Memory B cell (primary cell): ENCODE data around the gene BTBD18.
A peak's percentile ranks its signal among the peaks of the same experiment; 100 is the strongest.

ENCODE experiments used
- ATAC-seq: fragments of 150-1000 bp; cut with Tn5 transposase; 2 replicates; pipeline ENCODE4 v1.10.0; 2021; ENCODE audit warnings: low read depth, mild to moderate bottlenecking, moderate library complexity
- DNase-seq, 2 donors: peaks; one replicate each; pipeline ENCODE4 v3.0.0; 2022; ENCODE audit warnings: low spot score in 2 of 2
- H3K27ac Mint-ChIP-seq: one replicate; pipeline ENCODE4 v1.8.0; 2022; ENCODE audit warnings: mild to moderate bottlenecking, moderate library complexity, mixed read lengths
- H3K27me3 Mint-ChIP-seq: one replicate; pipeline ENCODE4 v1.8.0; 2022; ENCODE audit warnings: mixed read lengths
- H3K36me3 Mint-ChIP-seq: one replicate; pipeline ENCODE4 v1.8.0; 2022; ENCODE audit warnings: mild to moderate bottlenecking, mixed read lengths
- H3K4me1 Mint-ChIP-seq: one replicate; pipeline ENCODE4 v1.8.0; 2022; ENCODE audit warnings: mixed read lengths
- H3K4me3 Mint-ChIP-seq: one replicate; pipeline ENCODE4 v1.8.0; 2022; ENCODE audit warnings: mild to moderate bottlenecking, moderate library complexity, mixed read lengths
- H3K9me3 Mint-ChIP-seq: one replicate; pipeline ENCODE4 v1.8.0; 2022; ENCODE audit warnings: mixed read lengths

BTBD18 gene

GRCh38 chr11:57786436-57786835 is 34.8 kb upstream of the BTBD18 start:
- DNase-seq: no peak
- H3K36me3 Mint-ChIP-seq: peaks cover 5% of the 10 kb centered on the region
- H3K4me1 Mint-ChIP-seq: peaks cover 35% of the 10 kb centered on the region
- H3K9me3 Mint-ChIP-seq: no peaks in the 10 kb centered on the region
- no peak for ATAC-seq
- H3K27ac Mint-ChIP-seq: no peak overlapping the region
- peak overlapping the region; percentile 27 for H3K4me3 Mint-ChIP-seq
- H3K27me3 Mint-ChIP-seq: no peaks in the 10 kb centered on the region

GRCh38 chr11:57785072-57785471 is 33.5 kb upstream of the BTBD18 start:
- Mint-ChIP-seq H3K36me3 (peaks cover 9% of the 10 kb centered on the region), H3K4me1 (peaks cover 31% of the 10 kb centered on the region), H3K9me3 (no peaks in the 10 kb centered on the region), H3K27me3 (no peaks in the 10 kb centered on the region), H3K4me3 (peak overlapping the region; percentile 81), H3K27ac (peak overlapping the region; percentile 86)
- ATAC-seq (peak; percentile 91), DNase-seq (peak in 1 of 2 donors; percentile 25)

- no peak for ATAC-seq
- H3K4me1 Mint-ChIP-seq: peaks cover 25% of the 10 kb centered on the region
- no peaks in the 10 kb centered on the region for H3K27me3 Mint-ChIP-seq
- peak overlapping the region; percentile 53 for H3K27ac Mint-ChIP-seq
- H3K4me3 Mint-ChIP-seq: no peak overlapping the region
- H3K9me3 Mint-ChIP-seq: no peaks in the 10 kb centered on the region
- DNase-seq: no peak
- H3K36me3 Mint-ChIP-seq: peaks cover 9% of the 10 kb centered on the region
Observed at GRCh38 chr11:57781529-57781943, 29.9 kb upstream of the BTBD18 start.

GRCh38 chr11:57779276-57779675 is 27.7 kb upstream of the BTBD18 start:
- DNase-seq: no peak
- H3K27ac Mint-ChIP-seq: no peak overlapping the region
- no peak for ATAC-seq
- no peaks in the 10 kb centered on the region for H3K27me3 Mint-ChIP-seq
- H3K4me1 Mint-ChIP-seq: peaks cover 23% of the 10 kb centered on the region
- H3K4me3 Mint-ChIP-seq: no peak overlapping the region
- H3K9me3 Mint-ChIP-seq: no peaks in the 10 kb centered on the region
- H3K36me3 Mint-ChIP-seq: peaks cover 10% of the 10 kb centered on the region

- no peak overlapping the region for H3K4me3 Mint-ChIP-seq
- peaks cover 11% of the 10 kb centered on the region for H3K36me3 Mint-ChIP-seq
- no peak overlapping the region for H3K27ac Mint-ChIP-seq
- H3K4me1 Mint-ChIP-seq: peaks cover 21% of the 10 kb centered on the region
- H3K27me3 Mint-ChIP-seq: no peaks in the 10 kb centered on the region
- ATAC-seq (no peak), DNase-seq (no peak)
- no peaks in the 10 kb centered on the region for H3K9me3 Mint-ChIP-seq
Observed at GRCh38 chr11:57778318-57779037, 26.9 kb upstream of the BTBD18 start.

GRCh38 chr11:57777969-57778317 is 26.3 kb upstream of the BTBD18 start:
- peaks cover 21% of the 10 kb centered on the region for H3K4me1 Mint-ChIP-seq
- no peak overlapping the region for H3K27ac Mint-ChIP-seq
- H3K4me3 Mint-ChIP-seq: no peak overlapping the region
- no peaks in the 10 kb centered on the region for H3K27me3 Mint-ChIP-seq
- DNase-seq: no peak
- H3K36me3 Mint-ChIP-seq: peaks cover 11% of the 10 kb centered on the region
- ATAC-seq: no peak
- no peaks in the 10 kb centered on the region for H3K9me3 Mint-ChIP-seq

- no peak overlapping the region for H3K27ac Mint-ChIP-seq
- no peak overlapping the region for H3K4me3 Mint-ChIP-seq
- H3K4me1 Mint-ChIP-seq: peaks cover 20% of the 10 kb centered on the region
- no peaks in the 10 kb centered on the region for H3K27me3 Mint-ChIP-seq
- peaks cover 7% of the 10 kb centered on the region for H3K36me3 Mint-ChIP-seq
- ATAC-seq: no peak
- H3K9me3 Mint-ChIP-seq: no peaks in the 10 kb centered on the region
- no peak for DNase-seq
Observed at GRCh38 chr11:57776577-57777210, 25.1 kb upstream of the BTBD18 start.

GRCh38 chr11:57776031-57776521 is 24.5 kb upstream of the BTBD18 start:
- no peak for DNase-seq
- Mint-ChIP-seq H3K9me3 (peaks cover 2% of the 10 kb centered on the region), H3K27me3 (no peaks in the 10 kb centered on the region), H3K27ac (no peak overlapping the region), H3K36me3 (peaks cover 4% of the 10 kb centered on the region), H3K4me3 (no peak overlapping the region), H3K4me1 (peaks cover 16% of the 10 kb centered on the region)
- ATAC-seq: no peak

GRCh38 chr11:57775491-57775890 is 23.9 kb upstream of the BTBD18 start:
- no peak overlapping the region for H3K27ac Mint-ChIP-seq
- H3K4me1 Mint-ChIP-seq: peaks cover 16% of the 10 kb centered on the region
- no peak for DNase-seq

GRCh38 chr11:57773026-57773598 is 21.5 kb upstream of the BTBD18 start:
- H3K4me1 Mint-ChIP-seq: peaks cover 8% of the 10 kb centered on the region
- no peak for DNase-seq
- ATAC-seq: no peak
- H3K27me3 Mint-ChIP-seq: no peaks in the 10 kb centered on the region
- H3K4me3 Mint-ChIP-seq: no peak overlapping the region
- H3K36me3 Mint-ChIP-seq: peaks cover 7% of the 10 kb centered on the region
- H3K9me3 Mint-ChIP-seq: peaks cover 2% of the 10 kb centered on the region
- H3K27ac Mint-ChIP-seq: no peak overlapping the region

More at GRCh38 chr11:57775491-57775890, 23.9 kb upstream of the BTBD18 start:
- Mint-ChIP-seq H3K9me3 (peaks cover 2% of the 10 kb centered on the region), H3K4me3 (no peak overlapping the region), H3K36me3 (peaks cover 4% of the 10 kb centered on the region), H3K27me3 (no peaks in the 10 kb centered on the region)
- ATAC-seq: no peak

- no peak for DNase-seq
- Mint-ChIP-seq H3K9me3 (peaks cover 2% of the 10 kb centered on the region), H3K27me3 (no peaks in the 10 kb centered on the region), H3K4me1 (peaks cover 8% of the 10 kb centered on the region), H3K36me3 (peaks cover 7% of the 10 kb centered on the region), H3K27ac (no peak overlapping the region), H3K4me3 (no peak overlapping the region)
- ATAC-seq: no peak
Observed at GRCh38 chr11:57772562-57772961, 20.9 kb upstream of the BTBD18 start.

GRCh38 chr11:57771365-57771764 is 19.7 kb upstream of the BTBD18 start:
- Mint-ChIP-seq H3K27ac (peak overlapping the region; percentile 1), H3K36me3 (peaks cover 7% of the 10 kb centered on the region), H3K4me1 (peaks cover 8% of the 10 kb centered on the region), H3K9me3 (peaks cover 2% of the 10 kb centered on the region), H3K4me3 (no peak overlapping the region), H3K27me3 (no peaks in the 10 kb centered on the region)
- DNase-seq (no peak), ATAC-seq (no peak)

- H3K4me1 Mint-ChIP-seq: peaks cover 7% of the 10 kb centered on the region
- ATAC-seq: no peak
Observed at GRCh38 chr11:57770793-57771192, 19.2 kb upstream of the BTBD18 start.

GRCh38 chr11:57764972-57765371 is 13.4 kb upstream of the BTBD18 start:
- H3K27me3 Mint-ChIP-seq: no peaks in the 10 kb centered on the region
- H3K4me1 Mint-ChIP-seq: peaks cover 14% of the 10 kb centered on the region
- no peak overlapping the region for H3K4me3 Mint-ChIP-seq
- DNase-seq: no peak
- no peaks in the 10 kb centered on the region for H3K9me3 Mint-ChIP-seq
- H3K36me3 Mint-ChIP-seq: peaks cover 4% of the 10 kb centered on the region
- no peak overlapping the region for H3K27ac Mint-ChIP-seq
- ATAC-seq: no peak

More at GRCh38 chr11:57770793-57771192, 19.2 kb upstream of the BTBD18 start:
- Mint-ChIP-seq H3K27me3 (no peaks in the 10 kb centered on the region), H3K27ac (peak overlapping the region; percentile 1), H3K4me3 (no peak overlapping the region), H3K36me3 (peaks cover 7% of the 10 kb centered on the region), H3K9me3 (peaks cover 2% of the 10 kb centered on the region)
- no peak for DNase-seq
